SU-DHL-6 (cell line): ENCODE measurements around the gene ATF3.

ENCODE experiments used
- H2AFZ ChIP-seq: fragments of 200-600 bp; sonication (generic); 2 replicates; pipeline ENCODE4 v1.6.1; 2014; ENCODE audit warnings: low read depth, mild to moderate bottlenecking, moderate library complexity, mixed read lengths, antibody characterized with exemption, low read length; ENCODE audit not compliant: severe bottlenecking
- H3F3A ChIP-seq: fragments of 200-600 bp; shearing (Covaris generic); 2 replicates; pipeline ENCODE4 v1.6.0; 2016; ENCODE audit warnings: antibody characterized with exemption, mild to moderate bottlenecking; ENCODE audit not compliant: insufficient read depth
- H3K27ac ChIP-seq: fragments of 200-600 bp; sonication (generic); 2 replicates; pipeline ENCODE4 v1.5.1; 2016; ENCODE audit warnings: low read depth, mild to moderate bottlenecking, low read length, moderate library complexity, mixed read lengths
- H3K27me3 ChIP-seq: fragments of 200-600 bp; sonication (generic), shearing (Covaris generic); 2 replicates; pipeline ENCODE4 v1.6.0; 2014; ENCODE audit warnings: mild to moderate bottlenecking, low read length
- H3K36me3 ChIP-seq: fragments of 200-600 bp; sonication (generic); 2 replicates; pipeline ENCODE4 v1.6.1; 2014; ENCODE audit warnings: mild to moderate bottlenecking, low read length, mixed read lengths
- H3K4me2 ChIP-seq: fragments of 300-600, 200-600 bp; shearing (Covaris generic), sonication (generic); 2 replicates; pipeline ENCODE4 v1.6.0; 2014; ENCODE audit warnings: low read length, low read depth, mild to moderate bottlenecking; ENCODE audit not compliant: poor library complexity, severe bottlenecking
- H3K4me3 ChIP-seq: fragments of 200-600 bp; sonication (generic); 2 replicates; pipeline ENCODE4 v1.5.1; 2014; ENCODE audit warnings: antibody characterized with exemption, low read length, mild to moderate bottlenecking, mixed read lengths; ENCODE audit not compliant: insufficient read depth, poor library complexity, severe bottlenecking
- H3K79me2 ChIP-seq: fragments of 200-600 bp; sonication (generic); 2 replicates; pipeline ENCODE4 v1.6.1; 2014; ENCODE audit warnings: mild to moderate bottlenecking, low read length, moderate library complexity; ENCODE audit not compliant: insufficient read depth
- H3K9ac ChIP-seq: fragments of 200-600 bp; sonication (generic); 2 replicates; pipeline ENCODE4 v1.7.0; 2014; ENCODE audit warnings: mild to moderate bottlenecking, low read length
- H3K9me2 ChIP-seq: fragments of 200-600 bp; sonication (generic); replicated peaks from 2 replicates; pipeline ENCODE4 v1.6.1; 2014; ENCODE audit warnings: low read length; ENCODE audit not compliant: insufficient read depth
- H3K9me3 ChIP-seq: fragments of 200-600 bp; sonication (generic); 2 replicates; pipeline ENCODE4 v1.6.1; 2014; ENCODE audit warnings: low read length, mixed read lengths; ENCODE audit not compliant: insufficient read depth
- H4K20me1 ChIP-seq: fragments of 200-600 bp; sonication (generic); 2 replicates; pipeline ENCODE4 v1.6.1; 2014; ENCODE audit warnings: low read depth, mild to moderate bottlenecking, antibody characterized with exemption, low read length, moderate library complexity, mixed read lengths
- EZH2phosphoT487 ChIP-seq: fragments of 200-600 bp; sonication (generic), shearing (Covaris generic); conservative IDR thresholded peaks from 2 replicates; pipeline ENCODE4 v1.6.1; 2018; ENCODE audit warnings: mild to moderate bottlenecking, antibody characterized with exemption, low read length, moderate library complexity, mixed read lengths
- TF ChIP-seq, protein P1 (sequence below): fragments of 200-600 bp; sonication (generic); IDR thresholded peaks from one replicate; pipeline ENCODE4 v1.5.1; 2017; ENCODE audit warnings: antibody characterized with exemption, mild to moderate bottlenecking, low read length, moderate library complexity; ENCODE audit not compliant: insufficient read depth, poor library complexity, severe bottlenecking

ATF3 gene

DNA sequence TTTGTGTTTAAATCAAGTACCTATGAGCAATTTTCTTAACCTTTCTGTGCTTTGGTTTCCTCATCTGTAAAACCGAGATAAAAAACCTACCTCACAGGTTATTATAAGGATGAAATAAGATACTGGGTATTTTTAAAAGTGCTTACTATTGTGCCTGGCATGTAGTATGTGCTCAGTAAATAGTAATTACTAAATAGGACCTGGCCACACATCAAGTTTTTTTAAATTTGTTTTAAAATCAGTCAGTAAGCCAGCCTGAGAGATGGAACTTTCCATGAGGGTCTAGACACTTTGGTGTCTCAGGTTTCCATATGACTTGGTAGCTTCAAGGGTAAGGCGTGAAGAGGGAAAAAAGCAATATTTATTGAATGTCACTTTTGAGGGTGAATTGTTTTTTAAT, 7.0 kb upstream of the ATF3 start:
- no peaks in the 10 kb centered on the region for H3K9me3 ChIP-seq
- no peaks in the 10 kb centered on the region for H3K27me3 ChIP-seq
- H3K79me2 ChIP-seq: no peaks in the 10 kb centered on the region
- H4K20me1 ChIP-seq: no peaks in the 10 kb centered on the region
- no peak overlapping the region for H2AFZ ChIP-seq
- no peak overlapping the region for H3K9ac ChIP-seq
- H3K9me2 ChIP-seq: no peaks in the 10 kb centered on the region
- H3K4me2 ChIP-seq: no peak overlapping the region
- H3K4me3 ChIP-seq: no peak overlapping the region
- H3K27ac ChIP-seq: no peak overlapping the region
- no peak for TF ChIP-seq EZH2phosphoT487
- TF ChIP-seq, protein P1, sequence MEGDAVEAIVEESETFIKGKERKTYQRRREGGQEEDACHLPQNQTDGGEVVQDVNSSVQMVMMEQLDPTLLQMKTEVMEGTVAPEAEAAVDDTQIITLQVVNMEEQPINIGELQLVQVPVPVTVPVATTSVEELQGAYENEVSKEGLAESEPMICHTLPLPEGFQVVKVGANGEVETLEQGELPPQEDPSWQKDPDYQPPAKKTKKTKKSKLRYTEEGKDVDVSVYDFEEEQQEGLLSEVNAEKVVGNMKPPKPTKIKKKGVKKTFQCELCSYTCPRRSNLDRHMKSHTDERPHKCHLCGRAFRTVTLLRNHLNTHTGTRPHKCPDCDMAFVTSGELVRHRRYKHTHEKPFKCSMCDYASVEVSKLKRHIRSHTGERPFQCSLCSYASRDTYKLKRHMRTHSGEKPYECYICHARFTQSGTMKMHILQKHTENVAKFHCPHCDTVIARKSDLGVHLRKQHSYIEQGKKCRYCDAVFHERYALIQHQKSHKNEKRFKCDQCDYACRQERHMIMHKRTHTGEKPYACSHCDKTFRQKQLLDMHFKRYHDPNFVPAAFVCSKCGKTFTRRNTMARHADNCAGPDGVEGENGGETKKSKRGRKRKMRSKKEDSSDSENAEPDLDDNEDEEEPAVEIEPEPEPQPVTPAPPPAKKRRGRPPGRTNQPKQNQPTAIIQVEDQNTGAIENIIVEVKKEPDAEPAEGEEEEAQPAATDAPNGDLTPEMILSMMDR: no peak
- no peaks in the 10 kb centered on the region for H3F3A ChIP-seq
- H3K36me3 ChIP-seq: no peaks in the 10 kb centered on the region

GRCh38 chr1:212605441-212606394, 2.8 kb upstream of the ATF3 start:
- Histone ChIP-seq H3K4me2 (no peak overlapping the region), H4K20me1 (no peaks in the 10 kb centered on the region), H3K9me2 (no peaks in the 10 kb centered on the region), H3K4me3 (no peak overlapping the region), H3K79me2 (no peaks in the 10 kb centered on the region), H3K27ac (no peak overlapping the region), H3K9ac (no peak overlapping the region), H3K36me3 (no peaks in the 10 kb centered on the region), H3K27me3 (no peaks in the 10 kb centered on the region; the same call in 1 of the 2 replicates), H3F3A (no peaks in the 10 kb centered on the region), H2AFZ (no peak overlapping the region), H3K9me3 (no peaks in the 10 kb centered on the region)
- no peak for TF ChIP-seq EZH2phosphoT487
- TF ChIP-seq, protein P1: no peak

DNA sequence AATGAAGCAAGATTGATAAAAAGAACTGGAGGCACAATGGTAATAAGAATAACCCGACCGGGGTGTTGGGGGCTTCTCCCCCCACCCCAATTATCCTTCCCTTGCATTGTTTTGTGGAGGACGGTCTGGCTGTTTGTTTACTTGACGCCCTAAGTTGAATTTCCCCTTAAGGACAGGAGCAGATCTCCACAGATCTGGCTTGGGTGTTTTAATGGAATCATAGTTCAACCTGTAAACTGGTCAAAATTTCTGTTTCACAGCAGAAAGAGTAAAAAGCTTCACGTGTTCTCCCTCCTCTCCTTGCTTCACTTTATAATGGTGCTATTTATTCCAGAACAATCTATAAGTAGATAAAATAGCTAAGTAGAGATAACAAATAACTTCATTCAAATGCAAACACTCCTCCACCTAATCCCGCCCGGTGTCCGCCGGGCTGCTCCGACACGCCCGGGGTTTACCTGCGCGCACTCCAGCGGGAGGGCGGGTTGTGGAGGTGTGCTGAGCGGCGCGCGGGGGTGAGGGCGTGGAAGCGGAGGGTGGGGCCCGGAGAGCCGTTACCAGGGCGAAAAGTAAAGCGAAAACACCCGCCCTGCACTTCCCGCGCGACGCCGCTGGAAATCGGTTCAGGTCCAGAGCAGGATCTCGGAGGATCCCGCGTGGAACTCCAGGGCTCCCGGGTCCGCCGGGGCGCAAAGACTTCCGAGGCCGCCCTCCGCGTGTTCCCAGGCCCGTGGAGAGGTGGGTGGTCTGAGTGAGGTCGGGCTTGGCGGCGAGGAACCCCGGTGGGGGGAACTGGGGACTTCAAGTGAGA, 2.0 kb upstream of the ATF3 start:
- peak overlapping the region; percentile 88 for H3K4me2 ChIP-seq
- peak overlapping the region; percentile 60 for H3K4me3 ChIP-seq
- no peak overlapping the region for H3K27ac ChIP-seq
- TF ChIP-seq EZH2phosphoT487: 0 out of 2 replicates have a peak, but pooled peaks have one; percentile 72
- TF ChIP-seq, protein P1: no peak
- no peaks in the 10 kb centered on the region for H3F3A ChIP-seq
- no peaks in the 10 kb centered on the region for H3K9me3 ChIP-seq
- H3K36me3 ChIP-seq: no peaks in the 10 kb centered on the region
- no peaks in the 10 kb centered on the region for H3K9me2 ChIP-seq
- peak overlapping the region; percentile 51; the same call in 1 of the 2 replicates for H3K9ac ChIP-seq
- no peaks in the 10 kb centered on the region; the same call in 1 of the 2 replicates for H3K27me3 ChIP-seq
- no peaks in the 10 kb centered on the region for H3K79me2 ChIP-seq
- H4K20me1 ChIP-seq: no peaks in the 10 kb centered on the region
- no peak overlapping the region for H2AFZ ChIP-seq
